Daoy (cell line): ENCODE results near the gene RIPOR2. TPM values are rescaled to one million over a fixed set of nuclear protein-coding genes. Genes with fewer than 3 reads are reported as not detected.

Source experiments
- DNase-seq: peaks from one replicate; pipeline ENCODE4 v3.0.0-alpha.2; 2015; ENCODE audit warnings: low read depth
- total RNA-seq: library from RNA; depleted of rRNA; stranded (reverse); fragments of >200 nt; shearing (Covaris generic); gene quantifications from 2 replicates; pipeline ENCODE4 v1.2.3, GENCODE V29; 2014

RIPOR2 gene
- total RNA-seq, 1 experiment from 2014 or later: 0.06 TPM

DNA sequence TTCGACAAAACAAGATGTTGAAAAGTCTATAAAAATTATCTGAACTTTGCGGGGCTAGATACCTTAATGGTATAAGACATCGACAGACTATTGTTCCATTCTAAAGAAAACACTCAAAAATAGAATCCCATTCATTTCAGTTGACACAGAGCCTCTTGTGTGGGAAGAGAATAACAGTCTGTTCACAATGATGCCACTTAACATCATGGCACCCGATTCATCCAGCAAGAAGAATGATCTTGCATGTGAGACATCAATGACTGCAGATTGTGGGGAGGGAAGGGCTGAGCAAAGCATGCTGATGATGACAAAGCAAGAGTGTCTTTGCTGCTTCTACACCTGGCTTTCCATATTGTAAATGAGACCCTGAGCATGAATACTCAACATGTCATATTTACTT is 87.3 kb downstream of the RIPOR2 start:
- no peak for DNase-seq

DNA sequence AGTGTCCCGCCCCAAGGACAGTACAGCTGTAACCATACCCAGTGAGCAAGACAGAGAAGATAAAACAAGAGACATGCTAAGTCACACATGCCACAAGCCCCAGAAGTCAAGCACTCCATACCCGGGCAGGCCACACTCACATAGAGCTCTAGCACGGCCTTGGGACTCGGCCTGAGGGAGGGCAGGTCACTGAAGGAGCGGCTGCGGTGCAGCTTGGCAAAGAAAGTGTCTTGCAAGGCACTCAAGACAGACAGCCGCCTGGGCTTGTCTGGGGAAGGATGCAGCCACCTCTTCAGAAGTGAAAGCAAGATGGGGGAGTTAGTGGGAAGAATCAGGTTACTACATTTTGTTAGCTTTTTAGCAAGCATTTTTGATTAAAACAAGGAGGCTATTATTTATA is 88.4 kb downstream of the RIPOR2 start:
- no peak for DNase-seq

- DNase-seq: no peak
Measured at GRCh38 chr6:24845578-24845977, 90.2 kb downstream of the RIPOR2 start.

- DNase-seq: no peak
Measured at GRCh38 chr6:24844903-24845302, 90.9 kb downstream of the RIPOR2 start.

GRCh38 chr6:24844061-24844460 is 91.7 kb downstream of the RIPOR2 start:
- DNase-seq: no peak

DNA sequence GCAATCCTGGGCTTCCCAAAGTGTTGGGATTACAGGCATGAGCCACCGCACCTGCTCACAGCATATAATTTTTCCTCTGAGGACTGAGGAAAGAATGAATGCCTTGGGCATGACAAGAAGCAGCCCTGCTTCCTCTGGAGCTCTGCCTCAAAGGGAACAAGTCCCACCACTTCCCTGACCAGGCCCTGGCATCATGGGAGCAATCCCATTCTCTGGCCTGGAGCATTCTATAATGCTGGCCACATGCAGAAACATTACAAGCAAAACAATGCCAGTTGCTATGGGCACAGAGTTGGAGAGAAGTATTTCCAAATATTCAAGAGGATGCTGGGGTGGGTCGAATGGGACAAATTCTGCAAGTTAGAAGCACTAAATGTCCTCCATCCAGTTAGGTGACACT is 95.6 kb downstream of the RIPOR2 start:
- DNase-seq: no peak

DNA sequence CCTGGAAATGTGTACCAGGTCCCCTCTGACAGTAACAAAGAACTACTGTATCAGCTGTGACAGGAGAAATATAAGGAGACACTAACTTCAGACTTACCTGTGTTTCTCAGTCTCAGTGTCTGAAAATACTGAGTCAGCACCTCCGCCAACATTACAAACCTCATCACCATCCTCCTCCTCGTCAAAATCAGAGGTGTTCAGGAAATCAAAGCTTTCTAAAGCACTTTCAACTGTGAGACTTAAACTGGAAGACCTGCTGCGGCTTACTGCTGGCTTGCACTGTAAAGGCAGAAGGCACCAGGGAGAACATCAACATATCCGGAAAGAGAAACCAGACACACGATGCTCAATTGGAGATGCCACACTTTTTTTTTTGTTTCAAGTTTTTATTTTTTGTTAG is 96.8 kb downstream of the RIPOR2 start:
- no peak for DNase-seq

- no peak for DNase-seq
Measured at GRCh38 chr6:24838081-24838480, 97.7 kb downstream of the RIPOR2 start.

GRCh38 chr6:24836109-24836508 is 99.7 kb downstream of the RIPOR2 start:
- no peak for DNase-seq

DNA sequence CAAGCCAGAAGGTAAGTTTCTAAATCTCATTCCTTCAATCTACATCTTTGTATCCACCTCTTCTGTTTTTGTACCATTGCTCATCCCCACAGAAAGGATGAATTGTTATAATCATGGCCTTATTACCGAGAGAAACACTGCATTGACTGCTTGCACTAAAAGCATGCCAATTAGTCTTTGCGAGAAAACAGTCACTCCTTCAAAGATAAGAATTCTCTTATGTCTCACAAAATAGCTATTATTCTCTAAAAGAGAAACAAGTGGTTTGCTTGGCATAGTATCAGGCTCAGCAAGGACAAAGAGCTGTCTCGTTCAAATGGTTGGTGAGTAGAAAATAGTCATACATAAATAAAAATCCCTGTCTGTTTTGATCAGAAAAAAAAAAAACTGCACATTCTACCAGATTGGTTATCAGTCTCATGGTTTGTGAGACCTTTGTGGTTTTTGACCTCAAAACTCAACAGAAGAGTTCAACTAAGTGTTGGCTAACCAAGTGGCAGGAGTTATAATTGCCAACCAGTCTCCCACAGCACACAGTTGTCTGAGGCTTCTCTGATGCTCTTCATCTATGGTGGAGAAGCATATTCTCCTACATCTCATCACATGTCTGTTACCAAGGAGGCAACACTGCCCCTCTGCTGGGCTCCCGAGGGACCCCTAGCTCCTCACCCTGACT is 101.9 kb downstream of the RIPOR2 start:
- DNase-seq: no peak

DNA sequence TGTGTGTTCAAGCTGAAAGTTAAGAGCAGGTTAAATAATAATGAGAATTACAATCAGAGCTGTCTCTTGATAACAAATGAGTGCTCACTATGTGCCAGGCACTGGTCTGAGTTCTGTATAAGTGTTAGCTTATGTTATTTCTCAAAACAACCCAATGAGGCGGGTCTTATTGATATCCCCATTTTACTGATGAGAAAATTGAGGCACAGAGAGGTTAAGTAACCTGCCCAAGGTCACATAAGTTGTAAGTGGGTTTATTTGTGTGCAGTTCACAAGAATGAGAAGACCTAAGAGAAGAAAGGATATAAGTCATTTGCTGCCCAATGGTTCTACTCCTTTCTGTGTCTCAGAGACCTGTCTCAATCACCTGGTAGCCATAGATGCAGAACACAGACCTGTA is 103.0 kb downstream of the RIPOR2 start:
- no peak for DNase-seq

DNA sequence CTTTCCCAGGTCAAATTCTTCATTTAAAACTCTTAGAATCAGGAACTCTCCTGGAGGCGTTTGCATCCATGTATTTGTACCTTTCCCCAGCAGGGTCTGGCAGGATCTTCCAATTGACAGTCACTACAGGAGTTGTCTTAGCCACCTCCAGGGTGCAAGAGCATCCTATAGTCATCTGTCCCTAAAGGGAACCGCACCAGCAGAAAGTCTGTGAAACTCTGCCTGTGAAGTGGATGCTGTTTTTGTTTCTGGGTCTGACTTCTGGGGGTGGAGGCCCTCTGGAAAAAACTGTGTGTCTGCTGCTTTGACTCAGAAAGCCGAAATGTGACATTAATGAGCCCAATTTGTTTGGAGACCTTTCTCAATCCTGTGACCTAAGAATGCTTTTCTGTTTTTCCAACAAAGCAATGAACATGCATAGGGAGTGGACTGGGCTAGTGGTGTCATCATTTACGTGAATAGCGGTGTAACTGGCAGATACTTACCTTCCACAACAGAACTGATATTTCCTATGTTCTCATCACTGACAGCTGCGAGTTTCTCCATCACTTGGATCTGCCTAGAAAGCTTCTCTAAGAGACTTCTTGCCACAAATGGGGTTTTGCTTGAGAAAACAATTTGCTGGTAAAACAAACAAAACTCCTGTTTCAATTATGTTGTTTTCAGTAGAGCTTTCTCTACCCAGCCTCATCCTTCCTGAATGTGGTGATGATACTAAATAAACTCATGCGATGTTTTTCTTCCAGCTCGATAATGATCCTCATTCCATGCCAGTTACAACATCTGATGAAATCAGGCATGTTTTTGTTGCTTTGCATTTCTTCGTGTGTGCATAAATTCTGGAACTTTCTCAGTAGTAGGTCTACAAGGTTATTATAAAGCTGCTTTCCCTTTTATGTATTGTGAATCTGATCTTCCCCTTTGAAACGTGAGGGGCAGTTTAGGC is 103.7 kb downstream of the RIPOR2 start:
- no peak for DNase-seq

- no peak for DNase-seq
Measured at GRCh38 chr6:24829657-24830056, 106.1 kb downstream of the RIPOR2 start.

GRCh38 chr6:24827970-24828369 is 107.8 kb downstream of the RIPOR2 start:
- DNase-seq: no peak

GRCh38 chr6:24827162-24827561 is 108.6 kb downstream of the RIPOR2 start:
- DNase-seq: no peak

DNA sequence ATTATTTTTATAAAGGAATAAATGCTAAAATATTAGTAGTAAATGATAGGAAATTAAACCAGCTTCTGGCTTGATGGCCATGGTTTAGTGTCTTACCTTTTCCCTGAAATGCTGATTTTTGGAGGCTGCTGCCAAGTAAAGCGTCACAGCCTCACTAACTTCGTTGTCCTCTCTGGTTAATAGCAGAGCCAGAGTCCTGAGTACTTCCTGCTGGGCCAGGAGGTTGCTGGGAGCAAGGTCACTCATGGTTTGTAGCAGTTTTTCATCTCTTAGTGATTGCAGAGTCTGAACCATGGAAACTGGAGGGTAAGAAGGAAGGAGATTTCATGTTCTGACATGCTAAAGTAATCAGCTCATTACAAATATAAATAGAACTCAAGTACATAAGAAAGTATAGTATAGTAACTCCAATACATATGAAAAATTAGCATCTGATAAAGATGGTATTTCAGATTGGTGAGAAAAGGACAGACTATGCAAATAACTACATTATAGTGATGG is 110.6 kb downstream of the RIPOR2 start:
- DNase-seq: no peak

- DNase-seq: no peak
Measured at GRCh38 chr6:24824142-24824938, 111.4 kb downstream of the RIPOR2 start.

DNA sequence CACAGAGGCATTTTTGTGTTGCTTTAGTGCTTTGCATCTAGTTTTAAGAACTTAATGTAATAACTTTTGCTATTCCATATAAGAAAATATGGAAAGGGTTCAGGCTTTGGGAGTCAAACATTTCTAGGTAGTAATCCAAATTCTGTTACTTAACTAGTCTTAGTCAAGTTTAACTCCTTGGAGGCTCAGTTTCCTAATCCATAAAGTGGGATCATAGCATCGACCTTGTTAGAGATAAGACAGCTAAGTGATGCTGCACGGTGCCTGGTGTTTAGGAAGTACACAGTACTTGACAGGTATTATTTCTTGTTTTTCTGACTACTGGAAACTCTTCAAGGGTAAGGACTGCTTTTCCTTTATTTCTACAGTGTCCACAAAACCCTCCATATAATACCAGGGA is 112.6 kb downstream of the RIPOR2 start:
- no peak for DNase-seq

- DNase-seq: no peak
Measured at GRCh38 chr6:24822696-24823095, 113.1 kb downstream of the RIPOR2 start.

GRCh38 chr6:24821860-24822444 is 113.8 kb downstream of the RIPOR2 start:
- no peak for DNase-seq

- DNase-seq: no peak
Measured at GRCh38 chr6:24818346-24818745, 117.4 kb downstream of the RIPOR2 start.

- no peak for DNase-seq
Measured at GRCh38 chr6:24809728-24810127, 126.0 kb downstream of the RIPOR2 start.
